DMS 273 (cell line): Measurements from ENCODE around the gene TRAFD1.

Experiments
- DNase-seq: peaks from one replicate; lab custom pipeline; 2025; ENCODE audit not compliant: unreplicated experiment; lab: John Stamatoyannopoulos, UW

Gene TRAFD1

GRCh38 chr12:112198120-112198733 is 72.9 kb downstream of the TRAFD1 start:
- peak; percentile 72 for DNase-seq

- no peak for DNase-seq
Observed at GRCh38 chr12:112199136-112199535, 73.8 kb downstream of the TRAFD1 start.
